Smooth muscle cell (in vitro differentiated cells): ENCODE results near the gene ACP5. TPM values are rescaled to one million over a fixed set of nuclear protein-coding genes. Genes with fewer than 3 reads are reported as not detected.
"Not testable (repeated sequence)": the region's sequence is repeated elsewhere in the genome, so short reads cannot be mapped to it uniquely, and the experiment has no call there.

ENCODE experiments used
- DNase-seq: peaks from one replicate; lab custom pipeline; 2025; ENCODE audit not compliant: unreplicated experiment; lab: John Stamatoyannopoulos, UW
- H2AFZ ChIP-seq: fragments of 200-600 bp; sonication (generic); 2 replicates; pipeline ENCODE4 v1.6.0; 2016; ENCODE audit warnings: antibody characterized with exemption, low read depth, mild to moderate bottlenecking
- H3F3A ChIP-seq: fragments of 200-600 bp; sonication (generic); 2 replicates; pipeline ENCODE4 v1.6.0; 2017; ENCODE audit warnings: antibody characterized with exemption, low read depth
- H3K27ac ChIP-seq: fragments of 200-600 bp; sonication (generic); 2 replicates; pipeline ENCODE4 v1.5.1; 2016; ENCODE audit warnings: low read depth, mild to moderate bottlenecking
- H3K27me3 ChIP-seq: fragments of 200-600 bp; sonication (generic); 2 replicates; pipeline ENCODE4 v1.6.1; 2016; ENCODE audit warnings: low read depth, mild to moderate bottlenecking
- H3K36me3 ChIP-seq: fragments of 200-600 bp; sonication (generic); 2 replicates; pipeline ENCODE4 v1.5.1; 2016; ENCODE audit warnings: low read depth
- H3K4me1 ChIP-seq: fragments of 200-600 bp; sonication (generic); 2 replicates; pipeline ENCODE4 v1.5.1; 2016; ENCODE audit warnings: low read depth
- H3K4me2 ChIP-seq: fragments of 200-600 bp; sonication (generic); 2 replicates; pipeline ENCODE4 v1.6.0; 2016; ENCODE audit warnings: mild to moderate bottlenecking
- H3K4me3 ChIP-seq: fragments of 200-600 bp; sonication (generic); 2 replicates; pipeline ENCODE4 v1.5.1; 2016; ENCODE audit warnings: mild to moderate bottlenecking
- H3K79me2 ChIP-seq: fragments of 200-600 bp; sonication (generic); 2 replicates; pipeline ENCODE4 v1.6.0; 2016; ENCODE audit warnings: low read depth, mild to moderate bottlenecking
- H3K9ac ChIP-seq: fragments of 200-600 bp; sonication (generic); 2 replicates; pipeline ENCODE4 v1.6.0; 2016; ENCODE audit warnings: low read depth
- H3K9me3 ChIP-seq: fragments of 200-600 bp; sonication (generic); replicated peaks from 2 replicates; pipeline ENCODE4 v1.5.1; 2016; ENCODE audit warnings: low read depth
- H4K20me1 ChIP-seq: fragments of 200-600 bp; sonication (generic); 2 replicates; pipeline ENCODE4 v1.6.0; 2016; ENCODE audit warnings: low read depth
- WGBS: methylation state at CpG from one replicate; pipeline ENCODE4 v1.1.7; 2016; ENCODE audit warnings: low lambda C conversion rate; 5-methylcytosine and 5-hydroxymethylcytosine counted together
- polyA plus RNA-seq: library from polyadenylated mRNA; unstranded; fragments of >200 nt; fragmentation: Nextera tagmentation; extraction: Ambion mirVana; gene quantifications from 2 replicates; pipeline ENCODE4 v1.2.1, GENCODE V29; 2016
- total RNA-seq: library from RNA; depleted of rRNA; stranded (reverse); fragments of >200 nt; gene quantifications from 2 replicates; pipeline ENCODE4 v1.2.3, GENCODE V29; 2014
- TF ChIP-seq, protein P1 (sequence below): fragments of 200-600 bp; sonication (generic); IDR thresholded peaks from 2 replicates; pipeline ENCODE4 v1.5.1; 2017; ENCODE audit warnings: borderline replicate concordance, mild to moderate bottlenecking, antibody characterized with exemption; ENCODE audit not compliant: insufficient read depth, poor library complexity, severe bottlenecking

Gene ACP5
- total and polyA plus RNA-seq, 2 experiments from 2014 or later, result 1.9 TPM

DNA sequence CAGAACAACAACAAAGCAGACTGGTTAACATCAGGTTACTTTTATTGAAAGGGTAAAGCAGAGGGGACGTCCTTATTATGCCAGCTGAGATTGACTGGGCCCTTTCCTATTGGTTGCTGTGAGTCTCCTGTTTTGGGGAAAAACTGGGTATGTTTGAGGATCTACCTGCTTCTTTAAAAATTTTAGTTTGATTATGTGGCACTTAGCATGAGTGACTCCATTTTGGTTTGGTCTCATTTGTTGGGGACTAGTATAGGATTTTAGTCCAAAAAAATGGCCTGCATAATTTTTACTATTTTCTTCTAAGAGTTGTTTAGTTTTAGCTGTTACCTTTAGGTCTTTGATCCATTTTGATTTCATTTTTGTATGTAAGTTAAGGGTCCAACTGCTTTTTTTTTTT is 34.3 kb upstream of the ACP5 start:
- Histone ChIP-seq H3K79me2 (peaks cover 72% of the 10 kb centered on the region), H3K4me2 (no peak overlapping the region), H4K20me1 (peaks cover 52% of the 10 kb centered on the region), H3K36me3 (peaks cover 30% of the 10 kb centered on the region), H3K4me3 (no peak overlapping the region), H3K9me3 (peaks cover 9% of the 10 kb centered on the region), H3K27ac (no peak overlapping the region), H3K4me1 (no peaks in the 10 kb centered on the region), H3K9ac (no peak overlapping the region), H2AFZ (no peak overlapping the region), H3F3A (peaks cover 2% of the 10 kb centered on the region), H3K27me3 (no peaks in the 10 kb centered on the region)
- TF ChIP-seq, protein P1, sequence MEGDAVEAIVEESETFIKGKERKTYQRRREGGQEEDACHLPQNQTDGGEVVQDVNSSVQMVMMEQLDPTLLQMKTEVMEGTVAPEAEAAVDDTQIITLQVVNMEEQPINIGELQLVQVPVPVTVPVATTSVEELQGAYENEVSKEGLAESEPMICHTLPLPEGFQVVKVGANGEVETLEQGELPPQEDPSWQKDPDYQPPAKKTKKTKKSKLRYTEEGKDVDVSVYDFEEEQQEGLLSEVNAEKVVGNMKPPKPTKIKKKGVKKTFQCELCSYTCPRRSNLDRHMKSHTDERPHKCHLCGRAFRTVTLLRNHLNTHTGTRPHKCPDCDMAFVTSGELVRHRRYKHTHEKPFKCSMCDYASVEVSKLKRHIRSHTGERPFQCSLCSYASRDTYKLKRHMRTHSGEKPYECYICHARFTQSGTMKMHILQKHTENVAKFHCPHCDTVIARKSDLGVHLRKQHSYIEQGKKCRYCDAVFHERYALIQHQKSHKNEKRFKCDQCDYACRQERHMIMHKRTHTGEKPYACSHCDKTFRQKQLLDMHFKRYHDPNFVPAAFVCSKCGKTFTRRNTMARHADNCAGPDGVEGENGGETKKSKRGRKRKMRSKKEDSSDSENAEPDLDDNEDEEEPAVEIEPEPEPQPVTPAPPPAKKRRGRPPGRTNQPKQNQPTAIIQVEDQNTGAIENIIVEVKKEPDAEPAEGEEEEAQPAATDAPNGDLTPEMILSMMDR, result no peak
- WGBS, result 95% methylated on average over 1 of the region's 1 CpG
- no peak for DNase-seq

DNA sequence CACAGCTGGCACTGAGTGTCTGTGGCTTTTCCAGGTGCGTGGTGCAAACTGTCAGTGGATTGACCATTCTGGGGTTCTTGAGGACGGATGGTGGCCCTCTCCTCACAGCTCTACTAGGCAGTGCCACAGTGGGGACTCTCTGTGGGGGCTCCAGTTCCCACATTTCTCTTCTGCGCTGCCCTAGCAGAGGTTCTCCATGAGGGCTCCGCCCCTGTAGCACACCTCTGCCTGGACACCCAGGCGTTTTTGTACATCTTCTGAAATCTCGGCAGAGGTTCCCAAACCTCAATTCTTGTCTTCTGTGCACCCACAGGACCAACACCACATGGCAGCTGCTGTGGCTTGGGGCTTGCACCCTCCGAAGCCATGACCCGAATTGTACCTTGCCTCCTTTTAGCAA is 29.0 kb upstream of the ACP5 start:
- WGBS, result 100% methylated on average over 8 of the region's 8 CpGs
- Histone ChIP-seq H3K4me1 (no peaks in the 10 kb centered on the region), H2AFZ (no peak overlapping the region), H4K20me1 (peaks cover 98% of the 10 kb centered on the region), H3K36me3 (peaks cover 3% of the 10 kb centered on the region), H3K4me2 (no peak overlapping the region), H3K9ac (no peak overlapping the region), H3K4me3 (no peak overlapping the region), H3K79me2 (peaks cover 98% of the 10 kb centered on the region), H3K27ac (no peak overlapping the region), H3K27me3 (no peaks in the 10 kb centered on the region), H3F3A (no peaks in the 10 kb centered on the region), H3K9me3 (no peaks in the 10 kb centered on the region)
- TF ChIP-seq, protein P1, result no peak
- DNase-seq, result no peak

DNA sequence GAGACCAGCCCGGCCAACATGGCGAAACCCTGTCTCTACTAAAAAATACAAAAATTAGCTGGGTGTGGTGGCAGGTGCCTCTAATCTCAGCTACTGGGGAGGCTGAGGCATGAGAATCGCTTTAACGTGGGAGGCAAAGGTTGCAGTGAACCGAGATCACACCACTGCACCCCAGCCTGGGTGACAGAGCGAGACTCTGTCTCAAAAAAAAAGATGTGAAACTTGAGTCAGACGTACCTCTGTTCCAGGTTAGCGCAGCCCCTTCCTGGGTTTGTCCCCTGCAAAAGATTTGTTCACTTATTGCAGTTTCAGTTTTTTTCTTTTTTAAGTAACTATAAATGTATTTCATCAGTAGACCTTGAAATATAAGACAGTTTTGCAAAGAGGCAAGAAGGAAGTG is 22.3 kb upstream of the ACP5 start:
- not testable (repeated sequence) for H3K9ac ChIP-seq, H3K36me3 ChIP-seq, H3K4me1 ChIP-seq, H3K27ac ChIP-seq, H3F3A ChIP-seq, H3K4me3 ChIP-seq, H3K9me3 ChIP-seq, H3K27me3 ChIP-seq, DNase-seq, H2AFZ ChIP-seq, H3K4me2 ChIP-seq
- H4K20me1 ChIP-seq, result peaks cover 69% of the 10 kb centered on the region
- 97% methylated on average over 8 of the region's 8 CpGs for WGBS
- H3K79me2 ChIP-seq, result peaks cover 73% of the 10 kb centered on the region

DNA sequence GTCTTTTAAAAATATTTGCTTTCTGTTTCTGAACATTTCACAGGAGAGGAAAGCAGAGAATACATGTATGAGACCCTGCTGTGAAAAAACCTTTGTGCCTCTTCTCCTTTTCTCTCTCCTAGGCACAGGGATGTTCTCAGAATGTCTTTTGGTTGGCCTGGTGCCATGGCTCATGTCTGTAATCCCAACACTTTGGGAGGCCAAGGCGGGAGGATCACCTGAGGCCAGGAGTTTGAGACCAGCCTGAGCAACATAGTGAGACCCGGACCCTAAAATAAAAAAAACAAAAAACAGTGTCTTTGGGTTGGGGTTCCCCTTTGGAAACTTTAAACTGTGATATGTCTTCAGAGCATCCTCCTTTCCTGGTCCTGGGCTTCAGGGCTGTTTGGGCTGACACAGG is 21.3 kb upstream of the ACP5 start:
- Histone ChIP-seq H3K9ac (no peak overlapping the region), H3K4me3 (peak overlapping the region; percentile 92), H2AFZ (no peak overlapping the region), H4K20me1 (peaks cover 59% of the 10 kb centered on the region), H3K4me2 (peak overlapping the region; percentile 86), H3K27me3 (no peaks in the 10 kb centered on the region), H3K79me2 (peaks cover 63% of the 10 kb centered on the region), H3K27ac (no peak overlapping the region), H3K9me3 (no peaks in the 10 kb centered on the region), H3K36me3 (no peaks in the 10 kb centered on the region), H3F3A (no peaks in the 10 kb centered on the region), H3K4me1 (peaks cover 10% of the 10 kb centered on the region)
- 94% methylated on average over 2 of the region's 2 CpGs for WGBS
- TF ChIP-seq, protein P1, result no peak
- no peak for DNase-seq
